CD8-positive, alpha-beta memory T cell (primary cell): ENCODE data around the gene UQCR10. TPM values are rescaled to one million over a fixed set of nuclear protein-coding genes. Genes with fewer than 3 reads are reported as not detected.

Experiments used
- CTCF ChIA-PET: fragments of 350-600 bp; sonication (Branson Sonifier 250); formaldehyde crosslinking; loops from one replicate; lab custom pipeline; 2021; ENCODE audit warnings: antibody characterized with exemption; lab: Charles Lee
- POLR2A ChIA-PET: fragments of 350-600 bp; sonication (Branson Sonifier 250); formaldehyde crosslinking; loops from one replicate; lab custom pipeline; 2021; ENCODE audit warnings: antibody characterized with exemption; lab: Charles Lee
- DNase-seq, 5 donors: peaks; one replicate each; pipeline versions ENCODE4 v3.0.0 to v3.0.0-alpha.2; 2020 to 2022; ENCODE audit warnings: mixed read lengths in 1 of 5
- H3K27ac ChIP-seq: one replicate; pipeline ENCODE4 v1.7.0; 2013; ENCODE audit warnings: low read depth, mild to moderate bottlenecking, low read length, moderate library complexity
- H3K27me3 ChIP-seq: 2 replicates; pipeline ENCODE4 v1.7.0; 2013; ENCODE audit warnings: low read length, mild to moderate bottlenecking; ENCODE audit not compliant: insufficient read depth, poor library complexity, severe bottlenecking
- H3K36me3 ChIP-seq: 2 replicates; pipeline ENCODE4 v1.7.0; 2013; ENCODE audit warnings: mild to moderate bottlenecking, low read length, moderate library complexity; ENCODE audit not compliant: insufficient read depth
- H3K4me1 ChIP-seq: 2 replicates; pipeline ENCODE4 v1.7.0; 2013; ENCODE audit warnings: mild to moderate bottlenecking, low read length, moderate library complexity; ENCODE audit not compliant: insufficient read depth
- H3K4me3 ChIP-seq: 2 replicates; pipeline ENCODE4 v1.7.0; 2013; ENCODE audit warnings: mild to moderate bottlenecking, low read length
- H3K9me3 ChIP-seq: 2 replicates; pipeline ENCODE4 v1.7.0; 2013; ENCODE audit warnings: mild to moderate bottlenecking, low read length
- H3K27ac Mint-ChIP-seq, 8 donors: one replicate each; pipeline ENCODE4 v1.8.0; 2020 to 2021; ENCODE audit warnings: mixed read lengths in 8 of 8, mild to moderate bottlenecking in 6 of 8, inconsistent platforms in 3 of 8, moderate library complexity in 3 of 8
- H3K27me3 Mint-ChIP-seq, 2 donors: one replicate each; pipeline ENCODE4 v1.8.0; 2020 to 2021; ENCODE audit warnings: mixed read lengths in 2 of 2, mild to moderate bottlenecking in 1 of 2, moderate library complexity in 1 of 2
- H3K36me3 Mint-ChIP-seq, 3 donors: one replicate each; pipeline ENCODE4 v1.8.0; 2020 to 2021; ENCODE audit warnings: mixed read lengths in 3 of 3, inconsistent platforms in 1 of 3, mild to moderate bottlenecking in 1 of 3
- H3K4me1 Mint-ChIP-seq, 3 donors: one replicate each; pipeline ENCODE4 v1.8.0; 2020 to 2021; ENCODE audit warnings: mixed read lengths in 3 of 3, inconsistent platforms in 1 of 3, mild to moderate bottlenecking in 1 of 3
- H3K4me3 Mint-ChIP-seq, 7 donors: one replicate each; pipeline ENCODE4 v1.8.0; 2020 to 2021; ENCODE audit warnings: mixed read lengths in 7 of 7, mild to moderate bottlenecking in 6 of 7, moderate library complexity in 4 of 7, inconsistent platforms in 2 of 7
- H3K9me3 Mint-ChIP-seq, 5 donors: one replicate each; pipeline ENCODE4 v1.8.0; 2020 to 2022; ENCODE audit warnings: mixed read lengths in 5 of 5, mild to moderate bottlenecking in 3 of 5, moderate library complexity in 2 of 5, inconsistent platforms in 1 of 5
- polyA plus RNA-seq: library from polyadenylated mRNA; unstranded; fragments of 300-500 nt; fragmentation: Illumina TruSeq; gene quantifications from one replicate; pipeline ENCODE4 v1.2.3, GENCODE V29; 2021
- total RNA-seq, 2 experiments: library from RNA; stranded (reverse); gene quantifications; one replicate each; pipeline ENCODE4 v1.2.3, GENCODE V29; 2021

UQCR10 gene
- total RNA-seq (100 to 1,000 TPM; 114 to 121 TPM), polyA plus RNA-seq (307 TPM)

- Histone ChIP-seq H3K4me1 (peaks cover 21% of the 10 kb centered on the region), H3K4me3 (peak within 1 kb of the TSS; percentile 93), H3K27ac (peak within 1 kb of the TSS; percentile 80), H3K36me3 (peaks cover 9% of the 10 kb centered on the region), H3K27me3 (no peaks in the 10 kb centered on the region), H3K9me3 (no peaks in the 10 kb centered on the region)
- CTCF ChIA-PET, result interaction anchor here (1.0 kb wide), 1 partner anchor 238 kb away, joined by 4 read pairs; no protein-coding TSS in a partner anchor
- peaks cover 0 to 42% (median 9%) of the 10 kb centered on the region in 3 donors for H3K36me3 Mint-ChIP-seq
- H3K4me1 Mint-ChIP-seq, result peaks cover 34 to 54% (median 49%) of the 10 kb centered on the region in 3 donors
- no peaks in the 10 kb centered on the region for H3K9me3 Mint-ChIP-seq
- DNase-seq, result peak; percentile 91 to 95 (median 92)
- H3K27me3 Mint-ChIP-seq, result no peaks in the 10 kb centered on the region
- POLR2A ChIA-PET, result interaction anchor here (0.9 kb wide), 1 partner anchor 70 kb away, joined by 3 read pairs; the partner anchor contains the start of gene ASCC2
- H3K27ac Mint-ChIP-seq, result peak within 1 kb of the TSS; percentile 90 to 99 (median 98)
- peak within 1 kb of the TSS; percentile 98 to 100 (median 99) for H3K4me3 Mint-ChIP-seq
These were observed at the start of gene UQCR10 for GRCh38 chr22:29767171-29768051. Gene UQCR10, plus strand, starts transcription at chr22:29767369. Its CDS starts 30 bp downstream, at chr22:29767399.

DNA sequence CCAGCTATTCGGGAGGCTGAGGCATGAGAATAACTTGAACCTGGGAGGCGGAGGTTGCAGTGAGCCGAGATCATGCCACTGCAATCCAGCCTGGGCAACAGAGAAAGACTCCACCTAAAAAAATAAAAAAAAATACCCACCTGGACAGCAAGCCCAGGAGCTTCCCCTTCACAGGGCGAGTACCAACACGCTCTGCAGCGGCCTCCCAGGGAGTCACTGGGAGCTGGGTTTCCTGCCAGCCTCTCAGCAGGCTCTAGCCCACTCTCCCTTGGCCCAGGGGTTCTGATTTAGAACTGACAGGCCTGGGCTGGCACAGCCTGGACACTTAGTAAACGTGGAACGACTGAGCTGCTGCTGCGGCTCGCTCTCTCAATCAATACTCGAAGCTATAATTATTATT, 49.4 kb upstream of the UQCR10 start:
- peak overlapping the region in 1 of 8 donors; percentile 68 for H3K27ac Mint-ChIP-seq
- peaks cover 0 to 1% (median 0%) of the 10 kb centered on the region in 5 donors for H3K9me3 Mint-ChIP-seq
- no peaks in the 10 kb centered on the region for H3K36me3 Mint-ChIP-seq
- H3K4me1 Mint-ChIP-seq, result peaks cover 0 to 13% (median 5%) of the 10 kb centered on the region in 3 donors
- H3K27me3 ChIP-seq, result peaks cover 7% of the 10 kb centered on the region
- H3K4me1 ChIP-seq, result no peaks in the 10 kb centered on the region
- no peak for DNase-seq
- H3K36me3 ChIP-seq, result no peaks in the 10 kb centered on the region
- no peak overlapping the region for H3K4me3 Mint-ChIP-seq
- H3K27ac ChIP-seq, result no peak overlapping the region
- H3K9me3 ChIP-seq, result no peaks in the 10 kb centered on the region
- ChIA-PET POLR2A (no interaction called here), CTCF (no interaction called here)
- peaks cover 40 to 61% of the 10 kb centered on the region in 2 donors for H3K27me3 Mint-ChIP-seq
- H3K4me3 ChIP-seq, result no peak overlapping the region

- Histone ChIP-seq H3K4me1 (no peaks in the 10 kb centered on the region), H3K27me3 (peaks cover 7% of the 10 kb centered on the region), H3K36me3 (no peaks in the 10 kb centered on the region), H3K27ac (no peak overlapping the region), H3K4me3 (no peak overlapping the region), H3K9me3 (no peaks in the 10 kb centered on the region)
- H3K9me3 Mint-ChIP-seq, result peaks cover 0 to 1% (median 0%) of the 10 kb centered on the region in 5 donors
- peak overlapping the region in 4 of 7 donors; percentile 24 to 74 (median 46) for H3K4me3 Mint-ChIP-seq
- H3K36me3 Mint-ChIP-seq, result no peaks in the 10 kb centered on the region
- ChIA-PET CTCF (no interaction called here), POLR2A (interaction anchor here (0.7 kb wide), 1 partner anchor 54 kb away, joined by 3 read pairs; no protein-coding TSS in a partner anchor)
- DNase-seq, result no peak
- H3K27ac Mint-ChIP-seq, result no peak overlapping the region
- peaks cover 38 to 53% of the 10 kb centered on the region in 2 donors for H3K27me3 Mint-ChIP-seq
- H3K4me1 Mint-ChIP-seq, result peaks cover 0 to 13% (median 5%) of the 10 kb centered on the region in 3 donors
These were observed 47.9 kb upstream of the UQCR10 start for GRCh38 chr22:29718949-29719898.

GRCh38 chr22:29719899-29720645, 47.1 kb upstream of the UQCR10 start, which contains the start of gene CABP7:
Gene CABP7, plus strand, starts transcription at chr22:29720003. Its CDS starts 422 bp downstream, at chr22:29720425.
- H3K27ac ChIP-seq, result no peak within 1 kb of the TSS
- ChIA-PET POLR2A (interaction anchor here (0.7 kb wide), 1 partner anchor 53 kb away, joined by 3 read pairs; no protein-coding TSS in a partner anchor), CTCF (no interaction called here)
- no peaks in the 10 kb centered on the region for H3K36me3 ChIP-seq
- H3K27me3 Mint-ChIP-seq, result peaks cover 38 to 47% of the 10 kb centered on the region in 2 donors
- no peaks in the 10 kb centered on the region for H3K36me3 Mint-ChIP-seq
- no peaks in the 10 kb centered on the region for H3K9me3 ChIP-seq
- peak within 1 kb of the TSS in 2 of 7 donors; percentile 49 to 74 for H3K4me3 Mint-ChIP-seq
- no peak within 1 kb of the TSS for H3K4me3 ChIP-seq
- peaks cover 0 to 1% (median 0%) of the 10 kb centered on the region in 5 donors for H3K9me3 Mint-ChIP-seq
- no peak for DNase-seq
- H3K4me1 Mint-ChIP-seq, result peaks cover 0 to 13% (median 5%) of the 10 kb centered on the region in 3 donors
- H3K4me1 ChIP-seq, result no peaks in the 10 kb centered on the region
- H3K27me3 ChIP-seq, result peaks cover 7% of the 10 kb centered on the region
- H3K27ac Mint-ChIP-seq, result no peak within 1 kb of the TSS

DNA sequence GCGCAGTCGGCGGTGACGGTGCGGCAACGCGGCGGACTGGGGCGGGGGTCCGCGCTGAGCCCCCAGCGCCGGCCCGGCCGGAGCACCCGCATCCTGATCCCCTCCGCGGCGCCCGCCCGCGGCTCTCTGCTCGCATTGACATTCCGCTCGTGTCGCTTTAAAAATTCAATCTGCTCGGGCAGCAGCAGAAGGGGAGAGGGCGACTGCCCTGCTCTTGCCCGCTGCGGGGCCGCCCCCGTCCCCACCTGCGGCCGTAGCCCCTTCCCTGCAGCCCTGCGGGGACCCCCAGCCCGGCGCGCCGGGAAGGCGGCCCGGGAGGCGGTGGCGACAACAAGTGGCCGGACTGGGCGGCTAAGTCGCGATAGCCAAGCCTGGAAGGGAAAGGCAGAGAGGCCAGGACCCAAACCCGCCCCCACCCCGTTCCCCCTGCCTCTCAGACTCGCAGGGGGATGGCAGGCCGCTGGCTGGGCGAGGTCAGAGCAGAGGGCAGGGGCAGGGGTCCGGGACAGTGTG, 46.3 kb upstream of the UQCR10 start:
- H3K4me3 ChIP-seq, result no peak overlapping the region
- peaks cover 7% of the 10 kb centered on the region for H3K27me3 ChIP-seq
- Mint-ChIP-seq H3K4me1 (peaks cover 0 to 13% (median 5%) of the 10 kb centered on the region in 3 donors), H3K27ac (no peak overlapping the region), H3K9me3 (peaks cover 0 to 1% (median 0%) of the 10 kb centered on the region in 5 donors), H3K27me3 (peaks cover 38 to 43% of the 10 kb centered on the region in 2 donors), H3K36me3 (no peaks in the 10 kb centered on the region), H3K4me3 (no peak overlapping the region)
- CTCF ChIA-PET, result no interaction called here
- H3K9me3 ChIP-seq, result no peaks in the 10 kb centered on the region
- H3K27ac ChIP-seq, result no peak overlapping the region
- POLR2A ChIA-PET, result no interaction called here
- no peaks in the 10 kb centered on the region for H3K4me1 ChIP-seq
- no peaks in the 10 kb centered on the region for H3K36me3 ChIP-seq
- no peak for DNase-seq

- Histone ChIP-seq H3K9me3 (no peaks in the 10 kb centered on the region), H3K27ac (no peak overlapping the region), H3K4me3 (no peak overlapping the region), H3K36me3 (no peaks in the 10 kb centered on the region), H3K27me3 (peaks cover 7% of the 10 kb centered on the region), H3K4me1 (no peaks in the 10 kb centered on the region)
- peaks cover 27 to 30% of the 10 kb centered on the region in 2 donors for H3K27me3 Mint-ChIP-seq
- peaks cover 0 to 1% (median 0%) of the 10 kb centered on the region in 5 donors for H3K9me3 Mint-ChIP-seq
- ChIA-PET CTCF (no interaction called here), POLR2A (no interaction called here)
- no peak overlapping the region for H3K27ac Mint-ChIP-seq
- H3K36me3 Mint-ChIP-seq, result no peaks in the 10 kb centered on the region
- no peak overlapping the region for H3K4me3 Mint-ChIP-seq
- H3K4me1 Mint-ChIP-seq, result peaks cover 0 to 13% (median 5%) of the 10 kb centered on the region in 3 donors
- DNase-seq, result no peak
These were observed 45.0 kb upstream of the UQCR10 start for GRCh38 chr22:29722151-29722550.

DNA sequence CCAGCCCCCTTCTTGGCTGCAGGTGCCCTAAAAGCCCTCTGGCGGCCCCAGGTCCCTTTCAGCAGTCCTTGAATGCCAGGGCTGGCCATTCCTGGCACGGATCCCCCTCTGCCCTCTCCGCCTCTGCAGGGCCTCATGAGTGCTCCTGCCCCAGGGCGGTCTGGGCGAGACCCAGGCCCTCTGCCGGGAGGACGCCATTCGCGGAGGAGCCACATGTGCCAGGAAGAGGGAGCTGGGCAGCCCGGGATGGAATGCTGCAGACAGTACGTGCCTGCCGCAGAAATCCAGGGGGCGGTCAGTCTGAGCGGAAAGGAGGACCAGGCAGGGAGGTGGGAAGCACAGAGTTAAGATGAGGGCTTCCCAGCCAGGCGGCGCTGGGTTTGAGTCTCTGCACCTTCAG, 44.6 kb upstream of the UQCR10 start:
- no peak overlapping the region for H3K4me3 ChIP-seq
- no peaks in the 10 kb centered on the region for H3K4me1 ChIP-seq
- Mint-ChIP-seq H3K36me3 (no peaks in the 10 kb centered on the region), H3K4me1 (peaks cover 0 to 13% (median 5%) of the 10 kb centered on the region in 3 donors), H3K27ac (no peak overlapping the region), H3K4me3 (no peak overlapping the region), H3K27me3 (peaks cover 23 to 26% of the 10 kb centered on the region in 2 donors), H3K9me3 (peaks cover 0 to 1% (median 0%) of the 10 kb centered on the region in 5 donors)
- H3K36me3 ChIP-seq, result no peaks in the 10 kb centered on the region
- no peaks in the 10 kb centered on the region for H3K9me3 ChIP-seq
- POLR2A ChIA-PET, result interaction anchor here (0.5 kb wide), 1 partner anchor 143 kb away, joined by 3 read pairs; no protein-coding TSS in a partner anchor
- no peak overlapping the region for H3K27ac ChIP-seq
- H3K27me3 ChIP-seq, result peaks cover 7% of the 10 kb centered on the region
- CTCF ChIA-PET, result no interaction called here
- DNase-seq, result no peak
